ENCODE data around the gene TNFRSF18. TPM values are rescaled to one million over a fixed set of nuclear protein-coding genes. Genes with fewer than 3 reads are reported as not detected.

Gene TNFRSF18
- polyA plus RNA-seq, 1 donor from 2014 or later: not detected

- no peaks in the 10 kb centered on the region for H4K20me1 ChIP-seq (ENCODE audit: insufficient read depth)
- H3K9me3 ChIP-seq (ENCODE audit: low read length): no peaks in the 10 kb centered on the region
- no peak overlapping the region for H3K27ac ChIP-seq (ENCODE audit: low read length)
- H3K27me3 ChIP-seq (ENCODE audit: insufficient read depth, low read depth, low read length): no peaks in the 10 kb centered on the region
- no peaks in the 10 kb centered on the region for H3F3A ChIP-seq (ENCODE audit: insufficient read depth, low read length, poor library complexity, severe bottlenecking)
- H3K36me3 ChIP-seq (ENCODE audit: insufficient read depth, low read length): no peaks in the 10 kb centered on the region
- no peaks in the 10 kb centered on the region for H3K9me2 ChIP-seq (ENCODE audit: insufficient read depth, low read length)
- TF ChIP-seq MXI1 (conservative IDR thresholded peaks at IDR 0.05; ENCODE audit: poor library complexity, severe bottlenecking) (no peak), REST (IDR thresholded peaks at IDR 0.05; ENCODE audit: borderline replicate concordance) (no peak), EZH2 (IDR thresholded peaks at IDR 0.05; ENCODE audit: borderline replicate concordance, insufficient read depth, low read length, poor library complexity, severe bottlenecking) (no peak), CTCF (IDR thresholded peaks at IDR 0.05; ENCODE audit: poor library complexity, severe bottlenecking) (no peak), EP300 (conservative IDR thresholded peaks at IDR 0.05; ENCODE audit: poor library complexity, severe bottlenecking) (no peak), SMC3 (conservative IDR thresholded peaks at IDR 0.05; ENCODE audit: poor library complexity) (no peak), POLR2AphosphoS5 (IDR thresholded peaks at IDR 0.05) (no peak), TAF1 (IDR thresholded peaks at IDR 0.05; ENCODE audit: low read depth) (no peak), RAD21 (conservative IDR thresholded peaks at IDR 0.05) (no peak)
- no peak overlapping the region for H3K4me3 ChIP-seq (ENCODE audit: low read length)
- no peak overlapping the region for H3K9ac ChIP-seq (ENCODE audit: low read length)
- H3K4me2 ChIP-seq (ENCODE audit: low read length): no peak overlapping the region
- H2AFZ ChIP-seq (ENCODE audit: low read depth, low read length): no peak overlapping the region
- H3K79me2 ChIP-seq (replicated peaks; ENCODE audit: insufficient read depth, low read length): no peaks in the 10 kb centered on the region
Observed at GRCh38 chr1:1240348-1240732, 33.9 kb upstream of the TNFRSF18 start.

DNA sequence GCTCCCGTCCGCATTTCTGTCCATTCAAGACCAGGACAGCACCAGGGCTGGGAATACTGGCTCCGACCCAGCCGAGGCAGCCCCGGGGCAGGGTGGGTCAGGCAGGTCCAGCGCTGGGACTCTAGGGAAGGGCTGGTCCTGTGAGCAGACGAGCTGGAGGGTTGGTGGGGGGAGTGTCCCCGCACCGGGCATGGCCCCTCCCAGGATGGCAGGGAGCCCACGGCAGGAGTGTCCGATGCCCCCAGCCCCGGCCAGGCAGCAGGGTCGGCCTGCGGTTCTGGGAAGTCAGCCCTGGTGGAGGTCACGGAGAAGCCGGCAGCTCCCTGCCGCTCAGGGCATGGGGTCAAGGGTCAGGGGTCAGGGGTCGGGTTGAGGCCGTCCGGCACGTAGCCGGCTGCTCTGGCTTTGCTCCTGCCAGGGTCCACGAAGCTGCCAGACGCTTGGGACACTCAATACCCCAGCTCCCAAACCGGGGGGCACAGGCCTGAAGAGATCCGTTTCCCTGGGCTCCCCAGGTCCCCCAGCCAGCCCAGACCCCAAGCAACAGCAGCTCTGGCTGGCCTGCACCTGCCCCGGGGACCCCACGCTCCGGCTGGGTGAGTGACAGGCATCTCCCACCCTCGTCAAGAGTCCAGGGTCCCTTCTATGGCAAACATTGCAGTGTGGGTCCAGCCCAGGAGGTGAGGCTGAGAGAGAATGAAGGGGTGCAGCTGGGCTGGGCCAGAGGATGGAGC, 33.4 kb upstream of the TNFRSF18 start:
- no peaks in the 10 kb centered on the region for H3K79me2 ChIP-seq (replicated peaks; ENCODE audit: insufficient read depth, low read length)
- H3K36me3 ChIP-seq (ENCODE audit: insufficient read depth, low read length): no peaks in the 10 kb centered on the region
- no peaks in the 10 kb centered on the region for H3K27me3 ChIP-seq (ENCODE audit: insufficient read depth, low read depth, low read length)
- no peaks in the 10 kb centered on the region for H3K9me2 ChIP-seq (ENCODE audit: insufficient read depth, low read length)
- no peaks in the 10 kb centered on the region for H3K9me3 ChIP-seq (ENCODE audit: low read length)
- H2AFZ ChIP-seq (ENCODE audit: low read depth, low read length): no peak overlapping the region
- no peaks in the 10 kb centered on the region for H4K20me1 ChIP-seq (ENCODE audit: insufficient read depth)
- no peak overlapping the region for H3K27ac ChIP-seq (ENCODE audit: low read length)
- H3K9ac ChIP-seq (ENCODE audit: low read length): no peak overlapping the region
- no peak overlapping the region for H3K4me3 ChIP-seq (ENCODE audit: low read length)
- TF ChIP-seq RAD21 (conservative IDR thresholded peaks at IDR 0.05) (no peak), EP300 (conservative IDR thresholded peaks at IDR 0.05; ENCODE audit: poor library complexity, severe bottlenecking) (no peak), SMC3 (conservative IDR thresholded peaks at IDR 0.05; ENCODE audit: poor library complexity) (no peak), EZH2 (IDR thresholded peaks at IDR 0.05; ENCODE audit: borderline replicate concordance, insufficient read depth, low read length, poor library complexity, severe bottlenecking) (no peak), TAF1 (IDR thresholded peaks at IDR 0.05; ENCODE audit: low read depth) (no peak), REST (IDR thresholded peaks at IDR 0.05; ENCODE audit: borderline replicate concordance) (no peak), CTCF (IDR thresholded peaks at IDR 0.05; ENCODE audit: poor library complexity, severe bottlenecking) (no peak), POLR2AphosphoS5 (IDR thresholded peaks at IDR 0.05) (no peak), MXI1 (conservative IDR thresholded peaks at IDR 0.05; ENCODE audit: poor library complexity, severe bottlenecking) (no peak)
- H3F3A ChIP-seq (ENCODE audit: insufficient read depth, low read length, poor library complexity, severe bottlenecking): no peaks in the 10 kb centered on the region
- no peak overlapping the region for H3K4me2 ChIP-seq (ENCODE audit: low read length)

All from neural cell (in vitro differentiated cells).